ENCODE measurements around the gene ZNF106. TPM values are rescaled to one million over a fixed set of nuclear protein-coding genes. Genes with fewer than 3 reads are reported as not detected.

The ZNF106 gene
- total RNA-seq, 1 donor from 2014 or later = 457 TPM

DNA sequence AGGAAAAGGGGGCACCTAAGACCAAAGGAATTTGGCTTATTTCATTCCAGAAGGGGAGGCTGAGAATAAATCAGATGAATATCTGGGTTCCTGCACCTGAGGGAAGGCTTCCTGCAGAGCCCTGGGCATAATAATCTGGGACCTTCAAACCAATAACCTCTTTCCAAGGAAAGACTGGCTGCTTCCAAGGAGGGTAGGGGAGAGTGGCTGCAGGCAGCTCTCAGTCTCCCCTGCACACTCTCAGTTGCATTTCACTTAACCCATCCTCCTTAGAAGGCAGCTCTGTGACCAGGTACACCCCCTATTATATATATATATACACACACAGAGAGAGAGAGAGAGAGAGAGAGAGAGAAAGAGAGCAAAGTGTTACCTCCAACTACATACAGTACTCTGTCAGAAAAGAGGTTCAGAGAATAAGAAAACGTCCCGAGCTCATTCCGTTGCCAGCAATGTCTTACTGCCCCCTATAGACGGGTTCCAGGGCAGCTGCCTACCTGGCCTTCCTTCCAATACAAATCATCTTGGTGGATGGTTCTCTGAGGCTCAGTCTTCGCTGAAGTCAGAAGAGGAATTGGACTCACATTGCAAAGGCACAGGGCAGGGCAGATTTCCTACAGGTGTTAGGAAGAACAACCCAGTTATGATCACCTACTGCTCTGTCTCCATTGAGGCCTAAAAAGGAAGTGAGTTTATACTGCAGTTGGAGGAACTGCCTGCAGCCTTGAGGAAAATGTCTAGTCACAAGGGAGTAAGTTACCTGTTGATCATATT lies 105.5 kb downstream of the ZNF106 start:
- DNase-seq (ENCODE audit: missing footprints) = no peak
- peak; percentile 26 for ATAC-seq
- intact Hi-C loops (cut with DNase I) = loop anchor here (5.0 kb wide), 1 partner anchor 113 kb away; the partner anchor contains the start of genes GANC and TMEM87A

DNA sequence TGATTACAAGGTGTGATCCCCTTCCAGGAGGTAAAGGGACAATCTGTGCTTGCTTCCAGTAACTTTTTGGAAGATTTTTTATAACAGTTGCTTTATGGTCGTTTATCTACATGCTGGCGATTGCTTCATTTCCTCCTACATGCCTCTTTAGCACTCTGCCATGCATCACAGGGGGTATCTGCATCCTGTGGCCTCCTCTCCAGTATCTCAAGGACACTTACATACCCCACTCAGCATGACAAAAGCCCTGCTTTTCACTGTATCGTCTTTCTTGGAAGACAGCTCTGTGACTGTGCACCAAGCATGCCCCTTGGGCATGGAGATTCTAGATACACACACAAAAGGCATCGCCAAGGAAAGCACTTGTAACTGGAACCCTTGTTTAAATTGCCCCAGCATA lies 106.3 kb downstream of the ZNF106 start:
- intact Hi-C loops (cut with DNase I) = no loop called here

DNA sequence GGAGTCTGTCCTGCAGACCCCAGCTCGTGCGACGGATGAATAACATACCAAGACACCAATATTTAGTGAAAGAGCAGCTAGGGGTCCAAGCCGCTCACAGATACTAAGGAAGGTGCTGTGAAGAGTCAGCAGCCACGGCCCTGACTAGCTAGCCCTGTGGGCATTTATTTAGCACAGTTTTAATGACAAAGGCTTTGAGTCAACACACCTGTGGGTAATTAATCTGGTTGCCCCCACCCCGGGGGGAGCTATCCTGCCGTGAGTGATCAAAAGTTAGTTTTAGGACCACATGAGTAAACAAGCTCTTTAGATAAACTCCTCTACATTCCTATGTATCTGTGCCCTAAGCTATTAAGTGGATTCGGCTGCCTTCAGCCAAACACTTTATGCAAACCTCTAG lies 112.9 kb downstream of the ZNF106 start:
- no peak for DNase-seq (ENCODE audit: missing footprints)
- intact Hi-C loops (cut with DNase I) = no loop called here
- no peak for ATAC-seq

More for the DNA sequence above, 106.3 kb downstream of the ZNF106 start:
- ATAC-seq (no peak), DNase-seq (ENCODE audit: missing footprints) (no peak)

DNA sequence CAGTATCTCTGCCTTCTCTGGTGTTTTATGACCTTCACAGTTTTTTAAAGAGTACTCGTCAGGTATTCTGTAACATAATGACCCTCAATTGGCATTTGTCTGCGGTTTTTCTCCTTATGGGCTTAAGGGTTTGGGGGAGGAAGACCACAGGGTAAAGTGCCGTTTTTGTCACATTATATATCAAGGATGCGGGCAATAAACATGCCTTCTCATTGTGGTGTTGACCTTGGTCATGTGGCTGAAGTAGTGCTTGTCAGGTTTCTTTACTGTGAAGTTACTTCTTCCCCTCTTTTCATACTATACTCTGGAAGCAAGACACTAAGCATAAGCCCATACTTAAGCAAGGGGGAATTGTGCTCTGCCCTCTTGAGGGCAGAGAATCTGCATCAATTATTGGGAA lies 115.0 kb downstream of the ZNF106 start:
- DNase-seq (ENCODE audit: missing footprints) (no peak), ATAC-seq (no peak)
- intact Hi-C loops (cut with DNase I) = no loop called here

DNA sequence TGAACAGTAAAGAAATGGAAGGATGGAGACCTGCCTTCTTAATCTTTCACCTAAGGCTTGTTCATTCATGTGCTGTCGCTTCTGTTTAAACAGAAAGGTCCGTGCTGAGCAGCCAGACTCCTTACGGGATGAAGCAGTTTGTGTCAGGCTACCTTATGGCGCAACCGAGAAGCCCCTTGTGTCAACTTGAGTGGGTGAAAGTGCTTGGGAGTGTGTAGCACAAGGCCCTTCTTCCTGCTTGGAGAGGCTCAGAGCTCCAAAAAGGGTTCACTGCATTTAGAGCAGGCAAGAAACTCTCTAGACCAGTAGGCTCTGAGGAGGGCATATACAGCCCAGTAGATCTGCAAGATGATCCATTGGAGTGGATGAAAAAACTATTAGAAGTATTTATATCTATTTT lies 115.7 kb downstream of the ZNF106 start:
- ATAC-seq (no peak), DNase-seq (ENCODE audit: missing footprints) (no peak)
- intact Hi-C loops (cut with DNase I) = no loop called here

DNA sequence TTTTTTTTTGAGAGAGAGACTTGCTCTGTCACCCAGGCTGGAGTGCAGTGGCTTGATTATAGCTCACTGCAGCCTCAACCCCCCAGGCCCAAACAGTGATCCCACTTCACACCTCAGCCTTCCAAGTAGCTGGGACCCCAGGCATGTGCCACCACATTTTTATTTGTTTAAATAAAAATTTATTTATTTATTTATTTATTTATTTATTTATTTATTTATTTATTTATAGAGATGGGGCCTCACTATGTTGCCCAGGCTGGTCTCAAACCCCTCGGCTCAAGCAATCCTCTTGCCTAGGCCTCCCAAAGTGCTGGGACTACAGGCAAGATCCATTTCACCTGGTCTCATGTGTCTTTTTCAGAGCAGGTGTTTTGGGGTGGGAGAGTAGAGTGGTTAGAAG lies 116.1 kb downstream of the ZNF106 start:
- ATAC-seq = no peak
- DNase-seq (ENCODE audit: missing footprints) = no peak
- intact Hi-C loops (cut with DNase I) = no loop called here

DNA sequence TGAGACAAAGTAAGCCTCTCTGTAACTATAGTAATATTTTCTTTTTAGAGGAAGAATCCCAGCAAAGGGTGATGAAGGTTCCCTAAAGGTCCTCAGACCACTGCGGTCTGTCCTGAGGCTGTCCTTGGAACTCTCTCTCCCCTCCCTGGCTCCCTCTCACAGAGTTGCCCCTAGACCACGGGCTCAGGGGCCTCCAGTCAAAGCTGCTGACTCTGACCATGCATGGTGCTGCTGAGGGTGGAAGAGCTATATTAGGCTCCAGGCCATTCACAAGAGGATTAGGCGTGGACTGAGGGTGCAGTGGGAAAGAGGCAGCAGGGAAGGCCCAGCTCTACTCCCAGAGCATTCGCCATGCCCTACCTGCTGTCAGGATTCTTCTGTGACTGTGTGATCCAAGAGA lies 117.0 kb downstream of the ZNF106 start:
- no peak for ATAC-seq
- DNase-seq (ENCODE audit: missing footprints) = no peak
- intact Hi-C loops (cut with DNase I) = no loop called here

DNA sequence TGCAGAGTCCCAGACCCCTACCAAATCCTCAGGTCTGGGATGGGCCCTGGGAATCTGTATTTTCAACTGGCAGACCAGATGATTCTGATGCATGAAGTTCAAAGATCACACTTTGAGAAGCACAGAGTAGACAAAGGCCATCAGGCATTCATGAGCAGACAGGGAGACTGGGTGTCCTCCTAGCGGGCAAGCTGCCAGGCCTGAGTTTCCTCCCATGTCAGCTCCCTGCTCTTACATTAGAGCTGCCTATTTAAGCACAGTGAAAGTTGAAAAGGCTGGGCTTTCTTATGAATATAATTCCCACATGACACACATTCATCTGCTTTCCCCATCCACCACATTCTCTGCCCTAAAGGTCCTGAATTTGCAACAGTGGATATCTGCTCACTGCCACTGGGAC lies 117.7 kb downstream of the ZNF106 start:
- ATAC-seq (peak; percentile 50), DNase-seq (ENCODE audit: missing footprints) (peak; percentile 74)
- intact Hi-C loops (cut with DNase I) = no loop called here

DNA sequence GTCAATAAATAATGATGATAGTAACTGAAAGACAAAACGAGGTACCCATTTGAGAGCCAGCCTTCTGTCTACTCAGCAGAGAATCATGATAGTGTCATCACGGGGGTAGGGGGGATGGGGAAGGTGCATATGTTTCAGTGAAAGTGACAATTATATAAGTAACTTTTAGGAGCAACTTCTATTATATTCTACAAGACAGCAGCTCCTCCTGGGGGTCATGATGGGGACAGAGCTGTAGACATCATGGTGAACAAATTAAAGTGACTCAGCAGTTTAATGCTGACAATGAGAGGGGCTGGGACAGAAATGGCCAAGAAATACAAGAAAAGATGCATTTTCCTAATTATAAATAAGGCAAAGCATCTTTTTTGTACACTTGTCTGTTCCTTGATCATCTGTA lies 119.8 kb downstream of the ZNF106 start:
- intact Hi-C loops (cut with DNase I) = no loop called here
- DNase-seq (ENCODE audit: missing footprints) (no peak), ATAC-seq (no peak)

DNA sequence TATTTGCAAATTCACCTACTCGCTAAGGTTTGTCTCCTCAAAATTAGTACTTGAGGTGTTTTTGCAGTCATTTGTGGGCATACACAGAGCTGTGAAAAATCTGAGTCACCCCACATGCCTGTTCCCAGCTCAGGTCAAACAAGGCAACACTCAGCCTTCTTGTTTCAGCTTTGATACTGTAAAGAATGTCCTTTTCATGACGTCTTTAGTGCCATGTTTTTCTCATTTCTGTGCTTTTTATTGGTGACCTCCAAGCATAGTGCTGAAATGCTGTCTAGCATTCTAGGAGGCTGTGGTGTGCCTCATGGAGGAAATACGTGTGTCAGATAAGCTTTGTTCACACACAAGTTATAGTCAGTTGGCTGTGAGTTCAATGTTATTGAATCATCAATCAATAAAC lies 122.8 kb downstream of the ZNF106 start:
- no peak for DNase-seq (ENCODE audit: missing footprints)
- intact Hi-C loops (cut with DNase I) = no loop called here
- no peak for ATAC-seq

DNA sequence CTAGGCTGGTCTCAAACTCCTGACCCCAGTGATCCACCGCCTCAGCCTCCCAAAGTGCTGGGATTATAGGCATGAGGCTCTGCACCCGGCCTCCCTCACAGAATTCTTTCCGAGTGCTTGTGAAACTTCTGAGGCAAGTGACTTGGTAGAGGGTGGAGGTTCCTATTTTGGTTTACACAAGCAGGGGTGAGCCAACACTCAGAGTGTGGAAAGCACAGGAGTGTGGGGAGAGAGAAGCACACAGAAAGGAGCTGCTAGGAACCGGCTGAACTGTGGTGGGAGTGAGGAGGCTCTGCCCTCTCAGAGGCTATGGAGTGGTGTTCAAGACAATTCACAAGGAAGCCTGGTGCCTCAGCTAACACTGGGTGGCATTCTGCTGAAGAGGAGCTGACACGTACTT lies 123.9 kb downstream of the ZNF106 start:
- no peak for ATAC-seq
- intact Hi-C loops (cut with DNase I) = no loop called here
- no peak for DNase-seq (ENCODE audit: missing footprints)

DNA sequence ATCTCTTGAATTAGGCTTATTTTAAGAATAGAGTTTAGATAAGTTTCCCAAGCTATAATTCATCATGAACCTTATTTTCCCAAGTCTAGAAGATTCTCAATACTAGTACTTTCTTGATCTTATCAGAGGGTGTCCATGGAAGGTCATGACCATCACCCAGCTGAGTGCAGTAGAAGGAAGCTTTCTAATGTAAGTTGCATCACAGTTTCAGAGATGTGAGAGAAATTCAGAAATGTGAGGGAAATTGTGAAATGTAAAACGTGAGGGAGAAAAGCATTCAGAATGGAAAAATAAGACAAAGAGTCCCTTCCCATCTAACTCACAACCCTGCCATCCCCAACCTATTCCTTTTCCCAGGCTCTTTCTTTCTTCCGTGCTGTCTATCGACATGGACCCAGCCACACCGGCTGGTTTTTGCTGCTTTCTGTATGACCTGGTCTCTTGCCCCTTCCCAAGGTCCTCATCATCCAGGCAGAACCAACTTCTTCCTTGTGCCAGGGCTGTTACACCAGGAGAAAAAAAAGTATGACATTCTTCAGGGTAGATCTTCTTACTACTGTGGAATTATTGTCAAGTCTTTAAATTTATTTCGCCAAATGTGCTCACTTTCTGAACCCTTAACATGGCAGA lies 124.9 kb downstream of the ZNF106 start:
- no peak for DNase-seq (ENCODE audit: missing footprints)
- intact Hi-C loops (cut with DNase I) = no loop called here
- no peak for ATAC-seq

DNA sequence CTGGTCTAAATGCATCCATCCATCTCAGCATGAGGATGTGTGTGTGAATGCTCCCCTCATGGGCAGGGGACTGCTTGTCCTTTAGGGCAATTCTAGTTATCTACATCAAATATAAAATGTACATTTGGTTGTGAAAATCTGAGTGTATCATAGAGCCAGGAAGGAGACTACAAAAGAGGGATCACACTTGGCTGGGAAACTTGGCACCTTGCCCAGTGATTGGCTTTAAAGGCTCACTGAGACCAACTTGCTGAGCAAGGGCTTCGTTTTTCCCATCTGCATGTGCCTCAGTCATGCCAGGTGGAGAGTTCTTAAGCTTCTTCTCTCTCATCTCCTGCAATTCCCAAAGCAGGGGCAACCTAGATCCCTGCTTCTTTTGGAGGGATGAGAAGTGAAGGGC lies 126.4 kb downstream of the ZNF106 start:
- no peak for DNase-seq (ENCODE audit: missing footprints)
- intact Hi-C loops (cut with DNase I) = no loop called here
- no peak for ATAC-seq

DNA sequence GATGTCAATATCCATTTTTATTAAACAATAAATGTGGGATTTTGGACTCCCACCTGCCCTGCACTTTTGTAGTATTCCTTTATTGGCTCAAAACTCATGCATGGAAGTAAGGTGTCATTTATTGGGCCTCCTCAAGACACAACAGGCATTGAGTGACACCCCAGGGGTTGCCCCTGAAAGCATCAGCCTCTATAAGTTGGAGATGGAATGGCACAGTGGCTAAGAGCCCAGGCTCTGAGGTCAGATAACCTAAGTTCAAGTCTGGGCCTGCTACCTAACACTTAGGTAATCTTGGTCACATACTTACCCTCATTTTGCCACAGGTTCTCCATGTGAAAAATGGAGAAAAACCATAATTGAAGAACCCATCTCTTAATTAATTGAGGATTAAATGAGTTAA lies 127.0 kb downstream of the ZNF106 start:
- no peak for DNase-seq (ENCODE audit: missing footprints)
- no peak for ATAC-seq
- intact Hi-C loops (cut with DNase I) = no loop called here

DNA sequence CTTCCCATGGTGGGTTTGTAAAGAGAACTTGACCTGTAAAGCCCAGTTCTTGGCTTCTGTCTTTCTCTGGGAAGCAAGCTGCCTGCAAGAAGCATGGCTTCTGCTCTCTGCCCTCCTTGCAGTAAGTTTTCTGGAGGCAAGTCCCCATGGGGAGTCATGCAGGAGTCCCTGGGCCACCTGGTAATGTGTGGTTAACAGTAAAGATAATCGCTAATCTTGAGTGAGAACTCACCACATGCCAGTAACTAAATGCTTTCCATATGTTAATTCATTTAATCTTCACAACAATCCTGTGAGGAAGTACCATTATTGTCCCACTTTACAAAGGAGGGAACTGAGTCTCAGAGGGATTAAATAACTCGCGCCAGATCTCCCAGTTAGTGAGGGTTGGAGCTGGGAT lies 127.5 kb downstream of the ZNF106 start:
- no peak for DNase-seq (ENCODE audit: missing footprints)
- no peak for ATAC-seq
- intact Hi-C loops (cut with DNase I) = no loop called here

Other genes starting within 250 kb of the ZNF106 start
- 16.3 TPM for gene GANC, start 217.9 kb downstream of the ZNF106 start, total RNA-seq
- gene TMEM87A, start 217.7 kb downstream of the ZNF106 start, total RNA-seq = 19.0 TPM
- 3.4 TPM for gene CAPN3, start 131.6 kb downstream of the ZNF106 start, total RNA-seq
- gene SNAP23, start 4.5 kb upstream of the ZNF106 start, total RNA-seq = 23.5 TPM
- gene LRRC57, start 57.7 kb upstream of the ZNF106 start, total RNA-seq = 15.1 TPM
- gene HAUS2, start 57.7 kb upstream of the ZNF106 start, total RNA-seq = 11.7 TPM
- gene STARD9, start 84.5 kb upstream of the ZNF106 start, total RNA-seq = 7.2 TPM
- gene CDAN1, start 246.0 kb upstream of the ZNF106 start, total RNA-seq = 6.2 TPM

Data from Right ventricle myocardium inferior (tissue), 1 donor.